Right lobe of liver (tissue), 6 donors: Measurements from ENCODE around the gene RNF17. TPM values are rescaled to one million over a fixed set of nuclear protein-coding genes. Genes with fewer than 3 reads are reported as not detected.

Source experiments
- ATAC-seq, 4 donors: fragments of 200-7000 bp; cut with Tn5 transposase; one replicate each; pipeline ENCODE4 v1.9.1; 2020; ENCODE audit warnings: mild to moderate bottlenecking in 4 of 4, moderate library complexity in 4 of 4
- DNase-seq, 3 donors: peaks; one replicate each; pipeline ENCODE4 v3.0.0-alpha.2; 2020
- H3K27ac ChIP-seq, 3 donors: fragments of 200-600 bp; one replicate each; pipeline ENCODE4 v1.8.0; 2022
- H3K27me3 ChIP-seq, 2 donors: fragments of 200-600 bp; one replicate each; pipeline ENCODE4 v1.8.0; 2022
- H3K36me3 ChIP-seq, 4 donors: fragments of 200-600 bp; sonication (generic) in 1 of 4; one replicate each; pipeline versions ENCODE4 v1.5.1 to v1.8.0; 2017 to 2022; ENCODE audit warnings: control low read depth in 1 of 4
- H3K4me1 ChIP-seq, 4 donors: fragments of 200-600 bp; sonication (generic) in 1 of 4; one replicate each; pipeline versions ENCODE4 v1.5.1 to v1.8.0; 2017 to 2022; ENCODE audit warnings: control low read depth in 1 of 4
- H3K4me3 ChIP-seq, 3 donors: fragments of 200-600 bp; one replicate each; pipeline ENCODE4 v1.8.0; 2022
- H3K9me3 ChIP-seq, 4 donors: fragments of 200-600 bp; sonication (generic) in 1 of 4; one replicate each; pipeline versions ENCODE4 v1.5.1 to v1.8.0; 2017 to 2022; ENCODE audit warnings: control low read depth in 1 of 4
- POLR2A ChIP-seq: fragments of 450-650 bp; IDR thresholded peaks from one replicate; pipeline ENCODE4 v1.6.1; 2017; ENCODE audit warnings: antibody characterized with exemption, mild to moderate bottlenecking
- WGBS: methylation state at CpG from one replicate; pipeline ENCODE4 v1.1.6; 2018; ENCODE audit warnings: low coverage, low lambda C conversion rate; ENCODE audit not compliant: insufficient coverage; ENCODE audit errors: missing lambda C conversion rate; 5-methylcytosine and 5-hydroxymethylcytosine counted together
- intact Hi-C, 2 donors: fragments of 100-400 bp; cut with DNase I; formaldehyde crosslinking; loops; one replicate each; pipeline versions ENCODE4 v1.11.2 to v1.14.1; 2022
- total RNA-seq, 6 experiments: library from RNA; depleted of rRNA in 2 of 6; stranded (reverse); fragments of >200 nt in 2 of 6; fragmentation: NEBNext Ultra II Directional in 3 of 6; extraction: Animal tissue kit (Norgen Biotek cat#: 25700) in 3 of 6; gene quantifications; one replicate each; pipeline versions ENCODE4 v1.1.0 to v1.2.4, GENCODE V29; 2016 to 2023
- TF ChIP-seq, protein P1 (sequence below), 4 donors: fragments of 200-600 bp in 3 of 4; fragments of 450-650 bp in 1 of 4; IDR thresholded peaks; one replicate each; pipeline versions ENCODE4 v1.5.1 to v1.8.0; 2016 to 2022; ENCODE audit warnings: antibody characterized with exemption in 4 of 4, mild to moderate bottlenecking in 2 of 4
- donor health status: DM: no; HTN: yes; CAD: no.
- donor health status: DM: no; HTN: no; CAD: no.
- donor health status: DM: no; HTN: no; CAD: no.
- donor health status: DM: no; HTN: yes; CAD: no.
- donor health status: DM: no; HTN: yes; CAD: no.

The RNF17 gene
- total RNA-seq, 6 experiments from 2014 or later, result not detected

DNA sequence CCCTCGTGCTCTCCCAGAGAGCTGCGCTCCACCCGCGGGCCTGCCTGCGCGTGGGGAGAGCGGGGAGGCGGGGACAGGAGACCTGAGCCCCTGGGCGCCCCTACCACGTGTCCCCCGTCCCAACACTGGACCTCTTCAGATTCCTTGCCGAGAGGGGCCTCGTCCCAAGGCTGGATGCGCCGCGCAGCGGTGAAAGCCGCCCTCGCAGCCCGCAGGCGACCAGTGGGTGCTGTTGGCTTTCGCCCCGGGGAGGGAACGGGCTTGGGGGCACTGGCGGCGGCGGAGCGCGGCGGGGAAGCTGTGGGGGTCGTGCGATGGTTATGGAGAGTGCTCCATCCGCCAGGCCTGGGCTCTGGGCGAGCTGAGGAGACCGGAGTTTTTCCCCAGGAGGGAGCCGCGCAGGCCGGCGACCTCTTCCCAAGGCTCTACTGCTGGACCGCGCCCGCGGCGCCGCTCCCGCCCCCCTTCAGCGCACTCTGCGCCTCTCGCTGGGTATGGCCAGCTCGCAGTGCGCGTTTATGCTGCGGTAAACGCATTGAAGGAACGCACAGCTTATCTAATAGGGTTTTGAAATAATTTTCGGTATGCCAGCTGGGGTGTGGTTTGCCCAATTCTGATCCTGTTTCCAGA, 17.2 kb upstream of the RNF17 start:
- peaks cover 0 to 14% (median 0%) of the 10 kb centered on the region in 4 donors for H3K4me1 ChIP-seq
- 5% methylated on average over 8 of the region's 56 CpGs for WGBS
- no peak for TF ChIP-seq POLR2A
- TF ChIP-seq, protein P1, sequence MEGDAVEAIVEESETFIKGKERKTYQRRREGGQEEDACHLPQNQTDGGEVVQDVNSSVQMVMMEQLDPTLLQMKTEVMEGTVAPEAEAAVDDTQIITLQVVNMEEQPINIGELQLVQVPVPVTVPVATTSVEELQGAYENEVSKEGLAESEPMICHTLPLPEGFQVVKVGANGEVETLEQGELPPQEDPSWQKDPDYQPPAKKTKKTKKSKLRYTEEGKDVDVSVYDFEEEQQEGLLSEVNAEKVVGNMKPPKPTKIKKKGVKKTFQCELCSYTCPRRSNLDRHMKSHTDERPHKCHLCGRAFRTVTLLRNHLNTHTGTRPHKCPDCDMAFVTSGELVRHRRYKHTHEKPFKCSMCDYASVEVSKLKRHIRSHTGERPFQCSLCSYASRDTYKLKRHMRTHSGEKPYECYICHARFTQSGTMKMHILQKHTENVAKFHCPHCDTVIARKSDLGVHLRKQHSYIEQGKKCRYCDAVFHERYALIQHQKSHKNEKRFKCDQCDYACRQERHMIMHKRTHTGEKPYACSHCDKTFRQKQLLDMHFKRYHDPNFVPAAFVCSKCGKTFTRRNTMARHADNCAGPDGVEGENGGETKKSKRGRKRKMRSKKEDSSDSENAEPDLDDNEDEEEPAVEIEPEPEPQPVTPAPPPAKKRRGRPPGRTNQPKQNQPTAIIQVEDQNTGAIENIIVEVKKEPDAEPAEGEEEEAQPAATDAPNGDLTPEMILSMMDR (IDR thresholded peaks at IDR 0.05), result no peak
- no peaks in the 10 kb centered on the region for H3K27me3 ChIP-seq
- ATAC-seq, result peak in 2 of 4 donors; percentile 13 to 19
- H3K9me3 ChIP-seq, result no peaks in the 10 kb centered on the region
- DNase-seq, result no peak
- no peak overlapping the region for H3K27ac ChIP-seq
- H3K36me3 ChIP-seq, result no peaks in the 10 kb centered on the region
- no peak overlapping the region for H3K4me3 ChIP-seq
- intact Hi-C loops, result no loop called here

DNA sequence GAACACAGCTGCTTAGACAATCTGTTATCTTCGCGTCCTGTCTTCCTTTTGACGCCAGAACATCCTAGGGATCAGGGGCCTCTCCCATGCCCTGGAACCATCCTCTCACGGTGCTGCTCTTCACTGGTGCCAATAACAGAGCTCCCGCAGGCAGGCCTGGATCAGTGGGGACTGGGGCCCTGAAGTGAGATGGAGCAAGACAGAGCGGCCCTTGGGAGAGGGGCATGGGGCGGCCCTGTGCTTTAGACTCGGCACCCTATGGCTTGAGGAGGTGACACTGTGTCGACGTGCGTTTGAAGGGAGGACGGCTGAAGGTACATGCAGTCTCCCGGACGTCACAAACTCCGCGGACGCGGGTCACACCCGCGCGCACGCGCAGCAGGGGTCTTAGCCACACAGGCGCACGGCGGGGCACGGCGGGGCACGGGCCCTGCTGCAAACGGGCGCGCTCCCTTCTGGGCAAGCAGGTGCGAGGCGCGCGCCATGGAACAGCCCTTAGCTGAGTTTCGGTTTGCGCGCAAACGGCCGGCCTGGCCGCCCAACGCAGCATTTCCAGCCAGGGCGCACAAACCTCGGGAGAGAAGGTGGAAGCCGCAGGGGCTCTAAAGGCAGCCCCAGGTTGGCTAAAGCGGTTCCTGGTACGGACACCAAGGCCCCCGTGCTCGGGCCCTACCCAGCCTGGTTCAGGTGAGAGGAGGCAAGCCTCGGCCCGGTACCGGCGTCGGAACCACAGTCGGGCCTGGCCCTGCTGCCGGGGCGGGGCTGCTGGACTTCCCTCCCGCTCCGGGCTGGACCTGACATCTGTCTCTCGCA, 16.5 kb upstream of the RNF17 start:
- Histone ChIP-seq H3K4me1 (peaks cover 0 to 14% (median 0%) of the 10 kb centered on the region in 4 donors), H3K27ac (no peak overlapping the region), H3K36me3 (no peaks in the 10 kb centered on the region), H3K27me3 (no peaks in the 10 kb centered on the region), H3K9me3 (no peaks in the 10 kb centered on the region), H3K4me3 (peak overlapping the region in 1 of 3 donors; percentile 38)
- 0% methylated on average over 30 of the region's 61 CpGs for WGBS
- peak in 3 of 4 donors; percentile 11 to 26 (median 14) for ATAC-seq
- intact Hi-C loops, result no loop called here
- TF ChIP-seq, protein P1 (IDR thresholded peaks at IDR 0.05), result no peak
- TF ChIP-seq POLR2A, result no peak
- no peak for DNase-seq

DNA sequence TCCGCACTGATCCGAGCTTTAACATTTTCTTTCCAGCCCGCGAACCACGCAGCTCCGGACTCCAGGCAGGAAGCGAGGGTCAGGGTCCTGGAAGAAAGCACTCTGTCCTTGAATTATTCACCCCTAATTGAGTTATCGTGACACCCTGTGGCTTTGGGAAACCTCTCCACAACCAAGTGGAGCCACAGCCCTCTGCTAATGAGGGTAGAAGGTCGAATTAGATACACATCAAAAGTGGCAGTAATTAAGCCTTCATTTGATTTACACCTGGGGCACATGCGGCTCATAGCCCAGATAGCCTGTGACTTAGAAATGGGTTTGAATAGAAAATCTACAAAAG, 15.9 kb upstream of the RNF17 start:
- Histone ChIP-seq H3K27me3 (no peaks in the 10 kb centered on the region), H3K4me3 (no peak overlapping the region), H3K9me3 (no peaks in the 10 kb centered on the region), H3K27ac (no peak overlapping the region), H3K4me1 (peaks cover 0 to 14% (median 0%) of the 10 kb centered on the region in 4 donors), H3K36me3 (no peaks in the 10 kb centered on the region)
- ATAC-seq, result no peak
- no peak for TF ChIP-seq POLR2A
- TF ChIP-seq, protein P1 (IDR thresholded peaks at IDR 0.05), result no peak
- intact Hi-C loops, result no loop called here
- DNase-seq, result no peak
- WGBS, result 4% methylated on average over 10 of the region's 10 CpGs

DNA sequence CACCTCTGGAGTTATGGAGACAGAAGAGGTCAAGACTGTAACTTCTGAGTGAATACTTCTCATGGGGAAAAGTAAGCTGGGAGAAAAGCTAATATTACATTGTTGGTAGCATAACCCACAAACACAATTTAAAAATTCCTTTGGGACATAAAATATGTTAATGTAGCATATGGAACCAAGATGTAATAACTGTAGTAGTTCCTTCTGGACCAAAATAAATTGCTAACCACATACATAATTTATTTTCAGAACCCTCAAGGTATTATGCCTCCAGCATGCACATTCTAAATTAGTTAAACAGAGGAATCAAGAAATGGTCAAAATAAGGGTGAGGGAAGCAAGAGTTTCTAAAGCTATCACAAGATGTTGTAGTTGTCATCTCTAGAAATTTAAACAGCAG, 4.8 kb upstream of the RNF17 start:
- intact Hi-C loops, result no loop called here
- DNase-seq, result no peak
- no peaks in the 10 kb centered on the region for H3K4me1 ChIP-seq
- no peak overlapping the region for H3K4me3 ChIP-seq
- no peak overlapping the region for H3K27ac ChIP-seq
- no peaks in the 10 kb centered on the region for H3K9me3 ChIP-seq
- no peak for ATAC-seq
- no peaks in the 10 kb centered on the region for H3K36me3 ChIP-seq
- no peaks in the 10 kb centered on the region for H3K27me3 ChIP-seq
- TF ChIP-seq POLR2A, result no peak
- TF ChIP-seq, protein P1 (IDR thresholded peaks at IDR 0.05), result no peak
